Measurements from ENCODE around the gene XAGE3. TPM values are rescaled to one million over a fixed set of nuclear protein-coding genes. Genes with fewer than 3 reads are reported as not detected.

Gene XAGE3
- total and polyA plus RNA-seq, 2 donors (not counting 1 experiment from before 2014, with no cell fraction given), result not detected

GRCh38 chrX:52870046-52870445 lies 2.2 kb upstream of the XAGE3 start:
- H3K27ac Mint-ChIP-seq, result no peak overlapping the region
- no peak for TF ChIP-seq CTCF (IDR thresholded peaks at IDR 0.05)
- TF ChIP-seq EZH2 (IDR thresholded peaks at IDR 0.05; ENCODE audit: borderline replicate concordance, insufficient read depth, low read depth, low read length, poor library complexity, severe bottlenecking), result no peak
- Histone ChIP-seq H3K27me3 (replicated peaks in 1 of 4; ENCODE audit: control extremely low read depth in 1 of 4, control insufficient read depth in 3 of 4, insufficient read depth in 4 of 4, low read length in 3 of 4) (no peaks in the 10 kb centered on the region), H3K4me1 (ENCODE audit: control insufficient read depth in 2 of 2, insufficient read depth in 2 of 2, low read length in 2 of 2) (no peaks in the 10 kb centered on the region), H4K20me1 (ENCODE audit: control insufficient read depth, insufficient read depth, low read length, poor library complexity, severe bottlenecking) (no peaks in the 10 kb centered on the region), H3K4me2 (replicated peaks; ENCODE audit: low read depth, low read length, poor library complexity, severe bottlenecking) (no peak overlapping the region), H3K36me3 (replicated peaks in 1 of 2; ENCODE audit: control extremely low read depth in 1 of 2, control insufficient read depth in 1 of 2, extremely low read depth in 1 of 2, insufficient read depth in 2 of 2, low read length in 1 of 2) (no peaks in the 10 kb centered on the region), H3K27ac (ENCODE audit: low read length in 2 of 2) (no peak overlapping the region), H3K79me2 (ENCODE audit: control insufficient read depth, insufficient read depth, low read length) (no peaks in the 10 kb centered on the region), H3K4me3 (ENCODE audit: control extremely low read depth in 1 of 5, extremely low read depth in 1 of 5, insufficient read depth in 1 of 5, low read depth in 2 of 5, low read length in 4 of 5) (no peak overlapping the region), H3K9me3 (ENCODE audit: control extremely low read depth in 1 of 3, control insufficient read depth in 2 of 3, insufficient read depth in 1 of 3, low read length in 2 of 3) (no peaks in the 10 kb centered on the region), H2AFZ (ENCODE audit: insufficient read depth, low read depth, low read length, poor library complexity, severe bottlenecking) (no peak overlapping the region), H3K9ac (ENCODE audit: low read length) (no peak overlapping the region)
- ChIA-PET POLR2A (no interaction called here), CTCF (no interaction called here)
- no peaks in the 10 kb centered on the region for H3K4me1 Mint-ChIP-seq
- no CpG with 5 or more reads among the region's 1 CpG for WGBS (ENCODE audit: insufficient coverage)
- ATAC-seq (ENCODE audit: low read depth) (no peak), DNase-seq (no peak)
- H3K27me3 Mint-ChIP-seq, result peaks cover under 1% of the 10 kb centered on the region
- intact Hi-C loops (cut with micrococcal nuclease), result no loop called here
- no peak overlapping the region for H3K4me3 Mint-ChIP-seq
- no peaks in the 10 kb centered on the region for H3K9me3 Mint-ChIP-seq (ENCODE audit: insufficient read depth)

- Histone ChIP-seq H3K9ac (ENCODE audit: low read length) (no peak overlapping the region), H3K27me3 (replicated peaks in 1 of 4; ENCODE audit: control extremely low read depth in 1 of 4, control insufficient read depth in 3 of 4, insufficient read depth in 4 of 4, low read length in 3 of 4) (no peaks in the 10 kb centered on the region)
These were observed 2.4 kb downstream of the XAGE3 start for GRCh38 chrX:52865343-52865998.

More at GRCh38 chrX:52865343-52865998, 2.4 kb downstream of the XAGE3 start:
- peaks cover 6% of the 10 kb centered on the region for H3K27me3 Mint-ChIP-seq
- H3K9me3 ChIP-seq (ENCODE audit: control extremely low read depth in 1 of 3, control insufficient read depth in 2 of 3, insufficient read depth in 1 of 3, low read length in 2 of 3), result no peaks in the 10 kb centered on the region
- H2AFZ ChIP-seq (ENCODE audit: insufficient read depth, low read depth, low read length, poor library complexity, severe bottlenecking), result no peak overlapping the region
- H3K9me3 Mint-ChIP-seq (ENCODE audit: insufficient read depth), result no peaks in the 10 kb centered on the region
- intact Hi-C loops (cut with micrococcal nuclease), result no loop called here
- WGBS (ENCODE audit: insufficient coverage), result no CpG with 5 or more reads among the region's 6 CpGs
- H4K20me1 ChIP-seq (ENCODE audit: control insufficient read depth, insufficient read depth, low read length, poor library complexity, severe bottlenecking), result no peaks in the 10 kb centered on the region
- no peak overlapping the region for H3K4me2 ChIP-seq (replicated peaks; ENCODE audit: low read depth, low read length, poor library complexity, severe bottlenecking)
- TF ChIP-seq CTCF (IDR thresholded peaks at IDR 0.05) (no peak), EZH2 (IDR thresholded peaks at IDR 0.05; ENCODE audit: borderline replicate concordance, insufficient read depth, low read depth, low read length, poor library complexity, severe bottlenecking) (no peak)
- no peak overlapping the region for H3K4me3 ChIP-seq (ENCODE audit: control extremely low read depth in 1 of 5, extremely low read depth in 1 of 5, insufficient read depth in 1 of 5, low read depth in 2 of 5, low read length in 4 of 5)
- no peak for ATAC-seq (ENCODE audit: low read depth)
- no peak overlapping the region for H3K27ac Mint-ChIP-seq
- H3K4me1 Mint-ChIP-seq, result no peaks in the 10 kb centered on the region
- H3K4me1 ChIP-seq (ENCODE audit: control insufficient read depth in 2 of 2, insufficient read depth in 2 of 2, low read length in 2 of 2), result no peaks in the 10 kb centered on the region
- ChIA-PET POLR2A (no interaction called here), CTCF (no interaction called here)
- no peak for DNase-seq
- no peaks in the 10 kb centered on the region for H3K79me2 ChIP-seq (ENCODE audit: control insufficient read depth, insufficient read depth, low read length)
- no peak overlapping the region for H3K4me3 Mint-ChIP-seq
- H3K27ac ChIP-seq (ENCODE audit: low read length in 2 of 2), result no peak overlapping the region
- H3K36me3 ChIP-seq (replicated peaks in 1 of 2; ENCODE audit: control extremely low read depth in 1 of 2, control insufficient read depth in 1 of 2, extremely low read depth in 1 of 2, insufficient read depth in 2 of 2, low read length in 1 of 2), result no peaks in the 10 kb centered on the region
